Neutrophil (primary cell): ENCODE data around the gene TRDN.
"Not testable (repeated sequence)": the region's sequence is repeated elsewhere in the genome, so short reads cannot be mapped to it uniquely, and the experiment has no call there.

Experiments used
- H3K27ac ChIP-seq: fragments of 200-600 bp; sonication (generic); 2 replicates; pipeline ENCODE4 v1.5.1; 2016; ENCODE audit warnings: mild to moderate bottlenecking, moderate library complexity
- H3K27me3 ChIP-seq: fragments of 200-600 bp; sonication (generic); 2 replicates; pipeline ENCODE4 v1.6.0; 2016; ENCODE audit warnings: mild to moderate bottlenecking
- H3K36me3 ChIP-seq: fragments of 200-600 bp; sonication (generic); 2 replicates; pipeline ENCODE4 v1.5.1; 2017
- H3K4me1 ChIP-seq, 2 experiments: fragments of 200-600 bp in 1 of 2; sonication (generic) in 1 of 2; 1 replicate in 1 of 2; 2 replicates in 1 of 2; pipeline versions ENCODE4 v1.5.1 to v1.6.1; 2013 to 2016; ENCODE audit warnings: low read depth in 1 of 2, low read length in 1 of 2, mild to moderate bottlenecking in 1 of 2, moderate library complexity in 1 of 2; ENCODE audit not compliant: control insufficient read depth in 1 of 2, insufficient read depth in 1 of 2
- H3K4me3 ChIP-seq, 2 experiments: fragments of 200-600 bp in 1 of 2; sonication (generic) in 1 of 2; 1 replicate in 1 of 2; 2 replicates in 1 of 2; pipeline ENCODE4 v1.5.1; 2013 to 2016; ENCODE audit warnings: low read depth in 1 of 2, low read length in 1 of 2, mild to moderate bottlenecking in 1 of 2, moderate library complexity in 1 of 2
- H3K9me3 ChIP-seq: fragments of 200-600 bp; sonication (generic); 2 replicates; pipeline ENCODE4 v1.5.1; 2016
- TF ChIP-seq, protein P1 (sequence below): fragments of 200-600 bp; sonication (generic); IDR thresholded peaks from 2 replicates; pipeline ENCODE4 v1.5.1; 2016; ENCODE audit warnings: antibody characterized with exemption

The TRDN gene

DNA sequence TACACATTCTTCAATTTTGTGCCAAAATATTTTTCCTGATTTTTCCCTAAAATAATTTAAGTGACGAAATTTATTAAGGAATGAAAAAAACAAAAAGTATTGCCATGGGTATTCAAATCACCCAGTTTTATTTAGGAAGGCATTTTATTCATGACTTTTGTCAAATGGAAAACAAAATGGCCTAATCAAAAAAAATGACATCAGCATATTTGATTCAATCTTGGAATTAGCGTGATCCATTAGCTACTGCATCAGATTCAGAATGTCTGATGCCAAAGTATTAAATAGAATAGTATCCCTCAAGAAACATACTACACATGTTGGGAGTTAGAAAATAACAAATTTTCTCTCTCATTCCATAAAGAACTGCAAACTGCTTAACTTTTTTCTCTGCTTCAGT is 129.2 kb downstream of the TRDN start:
- no peaks in the 10 kb centered on the region for H3K4me1 ChIP-seq
- no peaks in the 10 kb centered on the region for H3K9me3 ChIP-seq
- TF ChIP-seq, protein P1, sequence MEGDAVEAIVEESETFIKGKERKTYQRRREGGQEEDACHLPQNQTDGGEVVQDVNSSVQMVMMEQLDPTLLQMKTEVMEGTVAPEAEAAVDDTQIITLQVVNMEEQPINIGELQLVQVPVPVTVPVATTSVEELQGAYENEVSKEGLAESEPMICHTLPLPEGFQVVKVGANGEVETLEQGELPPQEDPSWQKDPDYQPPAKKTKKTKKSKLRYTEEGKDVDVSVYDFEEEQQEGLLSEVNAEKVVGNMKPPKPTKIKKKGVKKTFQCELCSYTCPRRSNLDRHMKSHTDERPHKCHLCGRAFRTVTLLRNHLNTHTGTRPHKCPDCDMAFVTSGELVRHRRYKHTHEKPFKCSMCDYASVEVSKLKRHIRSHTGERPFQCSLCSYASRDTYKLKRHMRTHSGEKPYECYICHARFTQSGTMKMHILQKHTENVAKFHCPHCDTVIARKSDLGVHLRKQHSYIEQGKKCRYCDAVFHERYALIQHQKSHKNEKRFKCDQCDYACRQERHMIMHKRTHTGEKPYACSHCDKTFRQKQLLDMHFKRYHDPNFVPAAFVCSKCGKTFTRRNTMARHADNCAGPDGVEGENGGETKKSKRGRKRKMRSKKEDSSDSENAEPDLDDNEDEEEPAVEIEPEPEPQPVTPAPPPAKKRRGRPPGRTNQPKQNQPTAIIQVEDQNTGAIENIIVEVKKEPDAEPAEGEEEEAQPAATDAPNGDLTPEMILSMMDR: no peak
- H3K4me3 ChIP-seq: no peak overlapping the region
- H3K27ac ChIP-seq: no peak overlapping the region
- H3K27me3 ChIP-seq: no peaks in the 10 kb centered on the region
- H3K36me3 ChIP-seq: no peaks in the 10 kb centered on the region

DNA sequence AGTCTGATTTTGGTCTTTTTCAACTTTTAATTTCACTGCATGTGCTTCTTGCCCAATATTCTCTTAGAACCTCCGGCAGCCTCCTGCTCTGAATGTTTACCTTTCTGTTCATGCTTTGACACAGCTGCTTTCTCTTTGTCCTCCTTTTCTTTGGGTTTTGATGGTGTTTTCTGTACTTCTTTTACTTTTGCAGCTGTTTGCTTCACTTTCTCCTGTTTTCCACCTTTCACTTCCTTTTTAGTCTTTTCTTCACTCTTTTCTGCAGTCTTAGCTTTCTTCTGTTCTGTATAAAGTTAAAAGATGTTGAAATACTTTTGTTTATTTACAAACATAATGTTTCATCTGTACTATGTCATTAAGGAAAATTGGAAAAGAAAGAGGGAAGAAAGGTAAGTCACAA is 133.1 kb downstream of the TRDN start:
- TF ChIP-seq, protein P1: no peak
- no peak overlapping the region for H3K4me3 ChIP-seq
- no peak overlapping the region for H3K27ac ChIP-seq
- no peaks in the 10 kb centered on the region for H3K36me3 ChIP-seq
- H3K27me3 ChIP-seq: no peaks in the 10 kb centered on the region
- no peaks in the 10 kb centered on the region for H3K4me1 ChIP-seq
- no peaks in the 10 kb centered on the region for H3K9me3 ChIP-seq

DNA sequence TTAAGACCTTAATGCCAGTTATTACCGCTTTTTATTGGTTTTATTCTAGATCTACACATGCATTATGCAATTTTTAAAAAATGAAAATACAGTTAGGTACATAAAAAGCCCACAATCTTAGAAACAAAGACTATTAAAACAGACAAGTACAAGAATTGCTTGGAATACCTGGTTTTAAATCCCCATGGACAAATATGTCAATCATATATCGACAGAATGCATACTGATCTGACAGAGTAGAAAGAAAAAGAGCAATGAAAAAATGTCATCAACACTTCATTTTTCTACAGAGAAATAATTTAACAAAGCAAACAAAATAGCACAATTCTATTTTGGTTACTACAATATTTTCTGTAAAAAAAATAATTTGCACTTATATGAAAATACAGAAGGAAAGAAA is 139.7 kb downstream of the TRDN start:
- TF ChIP-seq, protein P1: no peak
- H3K27ac ChIP-seq: no peak overlapping the region
- H3K4me3 ChIP-seq: no peak overlapping the region
- H3K27me3 ChIP-seq: no peaks in the 10 kb centered on the region
- no peaks in the 10 kb centered on the region for H3K9me3 ChIP-seq
- no peaks in the 10 kb centered on the region for H3K4me1 ChIP-seq
- no peaks in the 10 kb centered on the region for H3K36me3 ChIP-seq

DNA sequence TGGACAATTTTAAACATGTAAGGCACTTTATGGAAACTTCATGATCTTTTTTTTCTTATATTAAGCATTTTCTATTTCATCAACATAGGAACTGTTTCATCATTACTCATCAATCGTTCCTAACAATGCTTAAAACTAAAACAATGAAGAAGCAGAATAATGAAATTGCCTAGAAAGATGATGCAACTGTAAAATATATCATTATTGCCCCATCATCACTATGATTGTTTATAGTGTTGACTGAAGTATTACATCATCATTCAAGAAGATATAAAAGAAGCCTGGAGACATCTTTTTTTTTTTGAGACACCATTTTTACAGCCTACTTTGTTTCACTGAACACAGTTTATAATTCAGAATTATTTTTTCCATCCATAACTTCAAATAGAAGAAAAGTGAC is 147.2 kb downstream of the TRDN start:
- Histone ChIP-seq H3K27me3 (no peaks in the 10 kb centered on the region), H3K27ac (no peak overlapping the region), H3K36me3 (no peaks in the 10 kb centered on the region), H3K4me1 (no peaks in the 10 kb centered on the region), H3K4me3 (no peak overlapping the region), H3K9me3 (no peaks in the 10 kb centered on the region)
- TF ChIP-seq, protein P1: no peak

DNA sequence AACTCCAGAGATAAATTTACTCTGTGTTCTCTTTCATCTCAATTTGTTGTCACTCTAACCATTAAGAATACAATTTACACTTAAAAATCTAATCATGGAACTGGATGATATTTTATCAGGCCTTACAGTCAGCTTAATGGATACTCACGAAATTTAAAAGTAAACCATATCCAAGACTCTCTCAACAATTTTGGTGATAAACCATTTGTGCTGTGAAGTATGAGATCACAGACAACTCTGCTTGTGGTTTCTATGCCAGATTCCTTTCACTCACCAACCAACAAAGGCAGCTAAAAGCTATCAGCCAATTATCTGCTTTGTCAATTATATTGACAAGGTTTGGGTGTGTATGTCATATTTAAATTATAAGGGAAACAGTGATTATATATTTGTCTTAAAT is 155.8 kb downstream of the TRDN start:
- Histone ChIP-seq H3K9me3 (no peaks in the 10 kb centered on the region), H3K4me3 (no peak overlapping the region), H3K27me3 (no peaks in the 10 kb centered on the region), H3K36me3 (no peaks in the 10 kb centered on the region), H3K4me1 (no peaks in the 10 kb centered on the region), H3K27ac (no peak overlapping the region)
- TF ChIP-seq, protein P1: no peak

DNA sequence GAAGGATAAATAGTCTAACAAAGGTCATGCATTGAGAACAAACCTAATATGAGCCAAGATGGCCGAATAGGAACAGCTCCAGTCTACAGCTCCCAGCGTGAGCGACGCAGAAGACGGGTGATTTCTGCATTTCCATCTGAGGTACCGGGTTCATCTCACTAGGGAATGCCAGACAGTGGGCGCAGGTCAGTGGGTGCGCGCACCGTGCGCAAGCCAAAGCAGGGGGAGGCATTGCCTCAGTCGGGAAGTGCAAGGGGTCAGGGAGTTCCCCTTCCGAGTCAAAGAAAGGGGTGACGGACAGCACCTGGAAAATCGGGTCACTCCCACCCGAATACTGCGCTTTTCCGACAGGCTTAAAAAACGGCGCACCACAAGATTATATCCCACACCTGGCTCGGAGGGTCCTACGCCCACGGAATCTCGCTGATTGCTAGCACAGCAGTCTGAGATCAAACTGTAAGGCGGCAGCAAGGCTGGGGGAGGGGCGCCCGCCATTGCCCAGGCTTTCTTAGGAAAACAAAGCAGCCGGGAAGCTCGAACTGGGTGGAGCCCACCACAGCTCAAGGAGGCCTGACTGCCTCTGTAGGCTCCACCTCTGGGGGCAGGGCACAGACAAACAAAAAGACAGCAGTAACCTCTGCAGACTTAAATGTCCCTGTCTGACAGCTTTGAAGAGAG is 164.6 kb downstream of the TRDN start:
- not testable (repeated sequence) for H3K36me3 ChIP-seq, H3K27me3 ChIP-seq, H3K27ac ChIP-seq, H3K9me3 ChIP-seq, H3K4me3 ChIP-seq, H3K4me1 ChIP-seq
